HepG2 (cell line): ENCODE measurements around the gene EGR1. TPM values are rescaled to one million over a fixed set of nuclear protein-coding genes. Genes with fewer than 3 reads are reported as not detected.

Source experiments
- ARID2 ChIP-seq: sonication (generic); formaldehyde crosslinking; IDR thresholded peaks from 2 replicates; pipeline ENCODE4 v1.8.1; 2022; ENCODE audit warnings: mild to moderate bottlenecking, missing genetic modification reagents, borderline replicate concordance
- EEA1 ChIP-seq: sonication (generic); formaldehyde crosslinking; IDR thresholded peaks from 2 replicates; pipeline ENCODE4 v1.5.1; 2020; ENCODE audit warnings: mild to moderate bottlenecking, missing genetic modification reagents, borderline replicate concordance
- HNRNPUL1 ChIP-seq: fragments of 200-400 bp; formaldehyde crosslinking; IDR thresholded peaks from 2 replicates; pipeline ENCODE4 v1.6.1; 2017; ENCODE audit warnings: low read depth, mild to moderate bottlenecking, low read length, moderate library complexity
- KMT2A ChIP-seq: sonication (generic); formaldehyde crosslinking; IDR thresholded peaks from 2 replicates; pipeline ENCODE4 v1.4.0; 2020; ENCODE audit warnings: missing genetic modification reagents
- NRL ChIP-seq: sonication (generic); formaldehyde crosslinking; IDR thresholded peaks from 2 replicates; pipeline ENCODE4 v1.5.0; 2020; ENCODE audit warnings: missing genetic modification reagents, mild to moderate bottlenecking, moderate library complexity, borderline replicate concordance
- PHF20 ChIP-seq: sonication (generic); formaldehyde crosslinking; IDR thresholded peaks from 2 replicates; pipeline ENCODE4 v1.5.0; 2020; ENCODE audit warnings: mild to moderate bottlenecking, missing genetic modification reagents
- SIX1 ChIP-seq: sonication (generic); formaldehyde crosslinking; IDR thresholded peaks from 2 replicates; pipeline ENCODE4 v1.4.0; 2020; ENCODE audit warnings: missing genetic modification reagents, borderline replicate concordance
- SP1 ChIP-seq, 2 experiments: fragments of 450-650 bp in 1 of 2; sonication (generic) in 1 of 2; formaldehyde crosslinking in 1 of 2; IDR thresholded peaks; 2 replicates each; pipeline versions ENCODE4 v1.4.0 to v1.6.1; 2016 to 2020; ENCODE audit warnings: missing genetic modification reagents in 1 of 2
- SP4 ChIP-seq: sonication (generic); formaldehyde crosslinking; IDR thresholded peaks from 2 replicates; pipeline ENCODE4 v1.8.1; 2023; ENCODE audit warnings: mild to moderate bottlenecking, missing genetic modification reagents
- STAG1 ChIP-seq: sonication (generic); formaldehyde crosslinking; IDR thresholded peaks from 2 replicates; pipeline ENCODE4 v1.4.0; 2020; ENCODE audit warnings: missing genetic modification reagents
- ZBTB21 ChIP-seq: sonication (generic); formaldehyde crosslinking; IDR thresholded peaks from 2 replicates; pipeline ENCODE4 v1.4.0; 2020; ENCODE audit warnings: missing genetic modification reagents
- ZBTB42 ChIP-seq: sonication (generic); formaldehyde crosslinking; IDR thresholded peaks from 2 replicates; pipeline ENCODE4 v1.5.0; 2020; ENCODE audit warnings: mild to moderate bottlenecking, missing genetic modification reagents
- ZNF44 ChIP-seq: sonication (generic); formaldehyde crosslinking; IDR thresholded peaks from 2 replicates; pipeline ENCODE4 v1.5.1; 2020; ENCODE audit warnings: mild to moderate bottlenecking, missing genetic modification reagents
- ZNF484 ChIP-seq: sonication (generic); formaldehyde crosslinking; IDR thresholded peaks from 2 replicates; pipeline ENCODE4 v1.5.1; 2020; ENCODE audit warnings: mild to moderate bottlenecking, low read depth, missing genetic modification reagents, borderline replicate concordance
- ZNF703 ChIP-seq: sonication (generic); formaldehyde crosslinking; IDR thresholded peaks from 2 replicates; pipeline ENCODE4 v1.5.1; 2020; ENCODE audit warnings: missing genetic modification reagents, mild to moderate bottlenecking, moderate library complexity, borderline replicate concordance
- ZNF749 ChIP-seq: sonication (generic); formaldehyde crosslinking; IDR thresholded peaks from 2 replicates; pipeline ENCODE4 v1.8.0; 2022; ENCODE audit warnings: mild to moderate bottlenecking, missing genetic modification reagents, moderate library complexity, borderline replicate concordance
- ZZZ3 ChIP-seq: sonication (generic); formaldehyde crosslinking; IDR thresholded peaks from 2 replicates; pipeline ENCODE4 v1.4.0; 2020; ENCODE audit warnings: missing genetic modification reagents, mild to moderate bottlenecking, borderline replicate concordance
- polyA plus RNA-seq, 8 experiments: library from polyadenylated mRNA; depleted of rRNA in 3 of 8; stranded (reverse) in 7 of 8; unstranded in 1 of 8; fragments of >200 nt; fragmentation: Illumina TruSeq in 4 of 8; extraction: Trizol in 4 of 8; gene quantifications; 2 replicates each; pipeline versions ENCODE4 v1.2.1 to v1.2.3, GENCODE V29; 2011 to 2016; ENCODE audit warnings: low read depth in 4 of 8, missing spikeins in 1 of 8, mixed read lengths in 1 of 8; ENCODE audit not compliant: insufficient read depth in 1 of 8
- total RNA-seq, 5 experiments: library from RNA; depleted of rRNA; stranded (reverse); fragments of >200 nt; fragmentation: Illumina TruSeq; extraction: Trizol; gene quantifications; 2 replicates each; pipeline ENCODE4 v1.2.3, GENCODE V29; 2016; ENCODE audit warnings: low read depth in 1 of 5
- TF ChIP-seq, protein P1 (sequence below): IDR thresholded peaks from 2 replicates; pipeline ENCODE4 v1.6.1; 2012; ENCODE audit warnings: low read depth, low read length, improper control_type of control experiment
- TF ChIP-seq, protein P2 (sequence below): sonication (generic); formaldehyde crosslinking; IDR thresholded peaks from 2 replicates; pipeline ENCODE4 v1.5.1; 2020; ENCODE audit warnings: mild to moderate bottlenecking, missing genetic modification reagents, moderate library complexity
- TF ChIP-seq, protein P3 (sequence below): sonication (generic); formaldehyde crosslinking; conservative IDR thresholded peaks from 2 replicates; pipeline ENCODE4 v1.8.0; 2022; ENCODE audit warnings: mild to moderate bottlenecking, moderate library complexity, missing genetic modification reagents

The EGR1 gene
- total and polyA plus RNA-seq, 2 of the 13 experiments (the other 11 are each of a cell fraction or from before 2014, with no cell fraction given): 4.1 to 4.5 TPM

DNA sequence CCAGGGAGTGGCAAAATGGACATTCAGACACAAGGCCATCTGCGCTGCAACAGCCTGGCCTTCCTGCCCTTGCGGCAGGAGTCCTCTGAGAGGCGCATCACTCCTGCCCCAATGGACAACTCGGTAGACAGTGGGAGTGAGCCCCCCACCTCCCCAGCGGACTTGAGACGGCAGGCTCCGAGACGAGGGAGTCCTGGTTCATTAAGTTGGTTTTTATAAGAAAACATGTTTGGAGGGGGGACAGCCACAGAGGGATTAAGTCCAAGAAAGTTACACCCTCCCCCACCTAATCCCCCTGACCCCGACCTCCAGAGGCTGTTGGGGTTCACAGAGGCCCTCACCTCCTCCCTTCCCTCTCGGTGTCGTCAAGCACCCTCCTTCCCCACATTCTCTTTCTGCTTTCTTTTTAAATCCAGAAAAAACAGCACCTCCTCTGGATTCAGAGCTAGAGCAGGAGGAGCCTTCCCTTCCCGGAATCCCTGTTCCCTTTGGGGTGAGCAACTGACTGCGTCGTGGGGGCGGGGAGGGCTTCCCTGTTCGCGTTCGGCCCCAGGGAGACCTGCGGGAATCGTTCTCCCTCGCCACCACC lies 1.8 kb upstream of the EGR1 start (continued):
- TF ChIP-seq PHF20 (CRISPR knock-in tag) (no peak), ZNF44 (CRISPR knock-in tag) (no peak), EEA1 (0 out of 2 replicates have a peak, but pooled peaks have one; percentile 72), ZNF749 (CRISPR knock-in tag) (no peak), ARID2 (CRISPR knock-in tag) (no peak), KMT2A (0 out of 2 replicates have a peak, but pooled peaks have one; percentile 23), ZNF484 (CRISPR knock-in tag) (no peak), ZNF703 (CRISPR knock-in tag) (no peak), HNRNPUL1 (no peak), SP4 (no peak), SP1 (IDR thresholded peaks at IDR 0.05) (no peak), SP1 (CRISPR knock-in tag; IDR thresholded peaks at IDR 0.05) (peak; percentile 2; the same call in 1 of the 2 replicates), SIX1 (CRISPR knock-in tag) (no peak), STAG1 (CRISPR knock-in tag) (peak; percentile 69), ZBTB42 (CRISPR knock-in tag) (no peak), NRL (CRISPR knock-in tag) (no peak), ZZZ3 (CRISPR knock-in tag) (no peak), ZBTB21 (CRISPR knock-in tag) (no peak)
- TF ChIP-seq, protein P1, sequence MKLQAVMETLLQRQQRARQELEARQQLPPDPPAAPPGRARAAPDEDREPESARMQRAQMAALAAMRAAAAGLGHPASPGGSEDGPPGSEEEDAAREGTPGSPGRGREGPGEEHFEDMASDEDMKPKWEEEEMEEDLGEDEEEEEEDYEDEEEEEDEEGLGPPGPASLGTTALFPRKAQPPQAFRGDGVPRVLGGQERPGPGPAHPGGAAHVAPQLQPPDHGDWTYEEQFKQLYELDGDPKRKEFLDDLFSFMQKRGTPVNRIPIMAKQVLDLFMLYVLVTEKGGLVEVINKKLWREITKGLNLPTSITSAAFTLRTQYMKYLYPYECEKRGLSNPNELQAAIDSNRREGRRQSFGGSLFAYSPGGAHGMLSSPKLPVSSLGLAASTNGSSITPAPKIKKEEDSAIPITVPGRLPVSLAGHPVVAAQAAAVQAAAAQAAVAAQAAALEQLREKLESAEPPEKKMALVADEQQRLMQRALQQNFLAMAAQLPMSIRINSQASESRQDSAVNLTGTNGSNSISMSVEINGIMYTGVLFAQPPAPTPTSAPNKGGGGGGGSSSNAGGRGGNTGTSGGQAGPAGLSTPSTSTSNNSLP: 0 out of 2 replicates have a peak, but pooled peaks have one; percentile 3
- TF ChIP-seq, protein P2, sequence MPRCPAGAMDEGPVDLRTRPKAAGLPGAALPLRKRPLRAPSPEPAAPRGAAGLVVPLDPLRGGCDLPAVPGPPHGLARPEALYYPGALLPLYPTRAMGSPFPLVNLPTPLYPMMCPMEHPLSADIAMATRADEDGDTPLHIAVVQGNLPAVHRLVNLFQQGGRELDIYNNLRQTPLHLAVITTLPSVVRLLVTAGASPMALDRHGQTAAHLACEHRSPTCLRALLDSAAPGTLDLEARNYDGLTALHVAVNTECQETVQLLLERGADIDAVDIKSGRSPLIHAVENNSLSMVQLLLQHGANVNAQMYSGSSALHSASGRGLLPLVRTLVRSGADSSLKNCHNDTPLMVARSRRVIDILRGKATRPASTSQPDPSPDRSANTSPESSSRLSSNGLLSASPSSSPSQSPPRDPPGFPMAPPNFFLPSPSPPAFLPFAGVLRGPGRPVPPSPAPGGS (CRISPR knock-in tag): no peak
- TF ChIP-seq, protein P3, sequence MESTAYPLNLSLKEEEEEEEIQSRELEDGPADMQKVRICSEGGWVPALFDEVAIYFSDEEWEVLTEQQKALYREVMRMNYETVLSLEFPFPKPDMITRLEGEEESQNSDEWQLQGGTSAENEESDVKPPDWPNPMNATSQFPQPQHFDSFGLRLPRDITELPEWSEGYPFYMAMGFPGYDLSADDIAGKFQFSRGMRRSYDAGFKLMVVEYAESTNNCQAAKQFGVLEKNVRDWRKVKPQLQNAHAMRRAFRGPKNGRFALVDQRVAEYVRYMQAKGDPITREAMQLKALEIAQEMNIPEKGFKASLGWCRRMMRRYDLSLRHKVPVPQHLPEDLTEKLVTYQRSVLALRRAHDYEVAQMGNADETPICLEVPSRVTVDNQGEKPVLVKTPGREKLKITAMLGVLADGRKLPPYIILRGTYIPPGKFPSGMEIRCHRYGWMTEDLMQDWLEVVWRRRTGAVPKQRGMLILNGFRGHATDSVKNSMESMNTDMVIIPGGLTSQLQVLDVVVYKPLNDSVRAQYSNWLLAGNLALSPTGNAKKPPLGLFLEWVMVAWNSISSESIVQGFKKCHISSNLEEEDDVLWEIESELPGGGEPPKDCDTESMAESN (CRISPR knock-in tag): 0 out of 2 replicates have a peak, but pooled peaks have one; percentile 3
